Measurements from ENCODE around the gene ADAM12.
"Not testable (repeated sequence)": the region's sequence is repeated elsewhere in the genome, so short reads cannot be mapped to it uniquely, and the experiment has no call there.

Gene ADAM12

DNA sequence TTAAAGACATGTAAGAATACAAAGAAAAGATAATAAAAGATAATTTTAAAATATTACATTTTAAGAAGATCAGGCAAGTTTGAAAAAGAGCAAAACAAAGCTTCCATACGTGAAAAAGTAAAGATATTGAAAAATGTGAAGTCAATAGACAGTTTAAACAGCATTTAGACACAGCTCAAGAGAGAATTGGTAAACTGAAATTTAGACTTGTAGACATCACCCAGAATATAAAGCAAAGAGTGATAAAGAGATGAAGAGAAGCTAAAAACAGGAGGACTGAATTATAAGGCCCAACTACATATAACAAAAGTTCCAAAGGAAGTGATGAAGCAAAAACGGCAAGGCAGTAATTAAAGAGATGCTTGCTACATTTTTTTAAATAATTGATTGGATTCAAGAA is 13.8 kb downstream of the ADAM12 start:
- no peak for DNase-seq

GRCh38 chr10:126373972-126374371 is 14.3 kb downstream of the ADAM12 start:
- peak; percentile 77 for DNase-seq

DNA sequence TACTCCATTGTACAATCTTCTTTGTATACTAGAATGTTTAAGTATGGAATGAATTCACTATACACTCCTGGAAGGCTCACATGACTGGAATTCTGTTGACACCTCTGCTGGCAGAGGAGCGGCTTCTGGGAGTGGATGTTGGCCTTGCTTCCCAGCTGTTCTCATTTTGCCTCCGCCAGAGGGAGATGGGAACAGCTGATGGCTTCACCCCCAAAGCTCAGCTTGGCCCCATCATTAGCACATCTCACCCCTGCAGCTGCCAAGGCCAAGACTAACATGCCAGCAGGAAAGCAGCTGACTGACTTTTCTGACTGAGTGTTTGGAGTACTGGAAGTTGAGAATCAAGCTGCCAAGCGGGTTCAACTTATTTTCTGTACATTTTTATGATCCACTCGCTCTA is 15.1 kb downstream of the ADAM12 start:
- peak; percentile 69 for DNase-seq

- peak; percentile 95 for DNase-seq
These were observed 15.9 kb downstream of the ADAM12 start for GRCh38 chr10:126372396-126372795.

DNA sequence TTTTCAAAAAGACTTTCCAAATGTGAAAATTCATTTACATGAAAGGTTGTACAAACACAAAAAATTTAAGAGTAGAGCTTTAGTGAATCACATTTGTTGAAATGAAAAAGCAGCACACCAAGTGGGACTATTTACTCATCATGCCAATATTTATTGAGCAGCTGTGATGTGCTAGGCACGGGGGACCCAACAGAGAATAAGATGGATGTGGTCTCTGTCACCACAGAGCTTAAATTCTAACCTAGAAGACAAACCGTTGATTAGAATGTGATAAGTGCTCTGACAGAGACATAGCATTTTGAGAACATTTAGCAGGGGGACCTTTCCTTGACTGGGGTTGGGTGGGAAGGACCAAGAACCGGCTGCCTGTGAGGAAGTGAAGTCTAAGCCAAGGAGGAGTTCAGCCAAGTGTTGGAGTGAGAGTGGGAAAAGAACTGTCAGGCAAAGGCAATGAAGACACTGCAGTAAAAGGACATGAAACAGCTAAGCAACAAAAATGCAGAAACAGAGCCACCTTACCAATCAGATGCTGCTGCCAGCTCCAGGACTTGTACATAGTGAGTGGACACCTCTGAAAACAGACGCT is 19.1 kb downstream of the ADAM12 start:
- DNase-seq = no peak

DNA sequence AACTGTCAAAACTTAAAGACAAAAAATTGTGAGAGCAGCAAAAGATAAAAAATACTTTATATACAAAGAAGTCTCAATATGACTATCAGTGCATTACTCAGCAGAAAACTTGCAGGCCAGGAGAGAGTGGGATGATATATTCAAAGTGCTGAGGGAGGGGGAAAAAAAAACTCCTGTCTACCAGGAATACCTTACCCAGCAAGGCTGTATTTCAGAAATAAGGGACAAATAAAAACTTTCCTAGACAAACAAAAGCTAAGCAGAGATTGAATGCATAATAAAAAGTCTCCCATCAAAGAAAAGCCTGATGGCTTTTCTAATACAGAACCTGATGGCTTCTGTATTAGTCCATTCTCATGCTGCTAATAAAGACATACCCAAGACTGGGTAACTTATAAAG is 31.1 kb downstream of the ADAM12 start:
- no peak for DNase-seq

DNA sequence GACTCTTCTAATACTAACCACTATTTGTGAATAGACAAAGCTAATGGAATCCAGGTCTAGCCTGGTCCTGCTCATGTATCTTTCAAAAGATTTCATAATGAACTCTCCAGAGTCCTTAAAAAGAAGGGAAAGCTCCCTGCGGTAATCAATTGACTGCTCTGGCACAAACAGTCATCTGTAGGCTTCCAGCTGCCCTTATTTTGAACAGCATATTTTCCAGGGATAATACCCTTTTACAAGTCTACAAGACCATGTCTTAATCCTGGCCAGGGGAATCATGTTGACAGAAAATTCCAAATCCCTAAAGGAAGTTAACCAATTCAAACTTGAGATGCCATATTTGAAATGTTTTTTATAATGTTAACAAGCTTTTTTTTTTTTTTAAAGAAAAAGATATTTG is 34.6 kb downstream of the ADAM12 start:
- DNase-seq = peak; percentile 57

DNA sequence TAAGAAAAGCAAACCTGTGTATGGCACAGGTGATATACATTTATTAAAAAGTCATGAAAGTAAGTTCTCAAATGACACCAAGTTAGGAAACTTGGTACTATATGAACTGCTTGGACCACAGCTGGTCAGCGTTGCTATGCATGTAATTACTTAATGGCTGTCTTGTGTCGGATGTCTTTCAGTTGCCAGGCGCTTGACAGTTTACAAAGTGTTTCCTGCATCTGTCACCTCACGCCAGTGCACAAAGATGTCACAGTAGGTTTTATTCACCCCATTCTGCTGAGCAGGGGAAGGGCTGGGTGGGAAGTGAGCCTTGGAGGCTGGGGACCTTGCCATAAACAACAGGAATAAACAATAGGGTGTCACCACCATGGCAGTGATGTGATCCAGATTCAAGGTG is 35.8 kb downstream of the ADAM12 start:
- DNase-seq = peak; percentile 42

- no peak for DNase-seq
These were observed 37.3 kb downstream of the ADAM12 start for GRCh38 chr10:126351021-126351420.

DNA sequence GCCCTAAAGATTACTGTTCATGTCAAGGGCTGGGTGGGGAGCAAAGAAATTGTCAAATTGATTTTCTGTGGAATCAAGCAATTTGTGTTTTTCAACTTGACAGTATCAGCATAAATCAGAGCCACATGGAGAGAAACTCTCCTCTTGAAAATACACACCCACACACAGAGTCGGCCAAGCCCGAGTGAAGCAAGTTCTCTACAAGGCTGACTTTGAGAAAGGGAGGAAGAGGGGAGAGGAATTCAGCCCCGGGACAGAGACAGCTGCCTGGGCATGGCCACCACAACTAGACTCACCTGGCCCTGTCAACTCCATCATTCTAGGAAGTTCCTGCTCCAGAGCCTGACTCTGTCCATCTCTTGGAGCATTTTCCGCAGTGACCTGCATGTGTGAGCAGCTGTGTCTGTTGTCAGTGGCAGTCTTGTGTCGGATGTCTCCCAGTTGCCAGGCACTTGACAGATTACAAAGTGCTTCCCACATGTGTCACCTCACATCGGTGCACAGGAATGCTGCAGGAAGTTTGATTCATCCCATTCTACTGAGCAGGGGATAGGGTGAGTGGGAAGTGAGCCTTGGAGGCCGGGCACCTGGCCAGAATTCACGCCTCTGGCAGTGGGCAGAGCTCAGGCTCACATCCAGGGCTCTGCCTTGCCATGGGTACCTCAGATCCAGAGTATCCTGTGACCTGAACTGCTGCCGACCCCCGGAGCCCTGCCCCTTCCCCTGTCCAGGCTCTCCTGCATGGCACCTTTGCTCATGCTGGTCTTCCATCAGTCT is 37.9 kb downstream of the ADAM12 start:
- no peak for DNase-seq

DNA sequence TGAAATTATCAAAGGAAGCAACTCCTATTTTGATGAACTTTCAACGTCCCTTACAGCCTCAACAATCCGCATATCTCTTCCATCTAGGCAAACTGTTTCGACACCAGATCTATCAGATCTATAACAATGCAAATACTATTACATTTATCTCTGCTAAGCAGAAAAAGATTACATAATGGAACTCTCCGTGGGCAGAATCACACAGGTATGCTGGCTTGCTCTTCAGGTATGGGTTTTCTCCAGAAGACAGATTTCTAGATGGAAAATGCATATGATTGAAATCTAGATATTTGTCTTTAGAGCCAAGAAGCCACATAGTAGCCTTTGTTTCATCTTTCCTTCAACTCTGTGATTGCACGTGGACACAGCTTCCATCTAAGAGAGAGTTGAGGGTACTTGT is 38.6 kb downstream of the ADAM12 start:
- DNase-seq = no peak

DNA sequence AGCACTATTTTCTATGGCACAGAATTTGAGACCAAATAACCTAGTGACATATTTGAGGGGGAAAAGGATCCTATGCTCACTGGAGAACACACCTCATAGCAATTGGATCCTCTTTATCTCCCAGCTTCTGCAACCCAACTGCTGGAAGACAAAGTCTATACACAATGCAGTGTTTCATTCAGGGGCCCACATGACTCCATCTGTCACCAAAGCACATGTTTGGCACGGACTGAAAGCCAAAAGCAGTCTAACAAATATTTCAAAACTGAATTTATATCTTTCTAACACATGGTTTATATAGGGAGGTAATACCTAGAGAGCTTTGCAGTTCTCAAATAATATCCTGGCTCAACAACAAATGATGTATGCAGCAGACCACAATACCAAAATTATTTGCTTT is 39.2 kb downstream of the ADAM12 start:
- DNase-seq = no peak

DNA sequence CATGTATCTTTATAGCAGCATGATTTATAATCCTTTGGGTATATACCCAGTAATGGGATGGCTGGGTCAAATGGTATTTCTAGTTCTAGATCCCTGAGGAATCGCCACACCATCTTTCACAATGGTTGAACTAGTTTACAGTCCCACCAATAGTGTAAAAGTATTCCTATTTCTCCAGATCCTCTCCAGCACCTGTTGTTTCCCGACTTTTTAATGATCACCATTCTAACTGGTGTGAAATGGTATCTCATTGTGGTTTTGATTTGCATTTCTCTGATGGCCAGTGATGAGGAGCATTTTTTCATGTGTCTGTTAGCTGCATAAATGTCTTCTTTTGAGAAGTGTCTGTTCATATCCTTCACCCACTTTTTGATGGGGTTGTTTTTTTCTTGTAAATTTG is 44.8 kb downstream of the ADAM12 start:
- DNase-seq = not testable (repeated sequence)

GRCh38 chr10:126342680-126343079 is 45.6 kb downstream of the ADAM12 start:
- DNase-seq = peak; percentile 32

- no peak for DNase-seq
These were observed 46.8 kb downstream of the ADAM12 start for GRCh38 chr10:126341491-126341890.

GRCh38 chr10:126337251-126337810 is 50.9 kb downstream of the ADAM12 start:
- no peak for DNase-seq

DNA sequence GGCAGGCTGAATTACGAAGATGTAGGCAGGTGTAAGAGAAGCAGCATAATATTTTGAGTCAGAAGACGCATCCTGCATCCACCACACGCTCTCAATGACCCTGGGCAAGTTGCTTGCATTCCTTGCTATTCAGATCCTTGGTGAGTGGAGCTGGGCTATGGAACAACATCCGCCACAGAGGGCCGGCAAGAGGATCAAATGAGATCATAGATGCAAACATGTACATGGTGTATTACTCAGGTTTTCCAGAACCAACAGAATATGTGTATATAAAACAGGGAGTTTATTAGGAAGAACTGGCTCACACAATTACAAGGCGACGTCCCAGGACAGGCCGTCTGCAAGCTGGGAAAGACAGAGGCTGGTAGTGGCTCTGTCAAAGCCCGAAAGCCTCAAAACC is 51.5 kb downstream of the ADAM12 start:
- DNase-seq = no peak

DNA sequence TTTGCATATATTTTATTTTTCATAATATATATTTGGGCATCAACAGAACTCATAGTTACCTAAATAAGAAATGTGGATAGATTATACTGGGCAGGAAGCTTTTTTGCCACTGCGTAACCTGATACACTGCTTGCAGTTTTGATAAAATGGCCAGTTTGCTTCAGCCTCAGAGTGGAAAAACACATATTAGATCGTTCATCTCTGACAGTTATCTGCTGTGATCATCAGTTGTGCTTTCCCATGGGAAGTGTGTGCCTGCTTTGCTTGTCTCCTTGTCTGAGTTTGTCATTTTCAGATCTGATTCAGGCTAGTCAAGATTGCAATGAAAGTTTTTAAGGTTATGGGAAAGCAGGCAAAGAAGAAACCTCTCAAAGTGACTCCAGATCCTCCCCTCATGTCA is 54.0 kb downstream of the ADAM12 start:
- no peak for DNase-seq

- DNase-seq = peak; percentile 58
These were observed 55.7 kb downstream of the ADAM12 start for GRCh38 chr10:126332576-126332975.

DNA sequence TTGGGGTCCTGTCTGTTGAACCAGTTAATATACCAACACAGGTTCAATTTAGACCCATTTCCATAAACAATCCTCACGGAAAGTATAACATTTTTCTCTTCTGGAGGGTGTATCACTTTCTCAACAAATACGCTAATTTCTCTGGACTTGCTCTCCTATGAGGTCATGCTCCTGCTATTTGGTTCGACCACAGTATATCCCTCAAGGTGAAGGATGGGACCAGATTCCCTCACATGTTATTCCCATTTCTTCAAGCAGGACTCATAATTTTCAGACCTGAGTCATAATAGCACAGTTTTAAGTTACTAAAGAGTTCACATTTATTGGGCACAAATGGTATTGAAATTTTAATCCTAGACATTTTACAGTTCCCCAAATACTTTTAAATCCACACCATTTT is 57.2 kb downstream of the ADAM12 start:
- no peak for DNase-seq

DNA sequence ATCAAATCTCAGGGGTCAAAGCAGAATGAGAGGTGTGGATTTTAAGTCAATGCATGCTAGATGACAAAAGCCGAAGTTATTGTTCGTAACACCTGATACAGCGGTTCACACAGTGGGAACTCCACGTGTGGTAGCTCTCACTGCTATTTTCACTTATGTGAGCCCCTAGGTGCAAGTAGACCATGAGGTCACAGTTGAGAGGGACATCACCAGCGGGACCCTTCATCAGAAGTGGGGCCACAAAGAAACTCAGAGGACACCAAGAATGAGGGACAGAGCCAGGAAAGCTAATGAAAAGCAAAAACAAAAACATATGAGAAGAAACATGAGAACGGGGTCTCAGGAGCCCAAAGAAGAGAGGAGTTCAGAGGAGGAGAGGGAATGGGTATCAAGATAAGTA is 63.5 kb downstream of the ADAM12 start:
- DNase-seq = no peak

GRCh38 chr10:126321440-126321839 is 66.8 kb downstream of the ADAM12 start:
- no peak for DNase-seq

DNA sequence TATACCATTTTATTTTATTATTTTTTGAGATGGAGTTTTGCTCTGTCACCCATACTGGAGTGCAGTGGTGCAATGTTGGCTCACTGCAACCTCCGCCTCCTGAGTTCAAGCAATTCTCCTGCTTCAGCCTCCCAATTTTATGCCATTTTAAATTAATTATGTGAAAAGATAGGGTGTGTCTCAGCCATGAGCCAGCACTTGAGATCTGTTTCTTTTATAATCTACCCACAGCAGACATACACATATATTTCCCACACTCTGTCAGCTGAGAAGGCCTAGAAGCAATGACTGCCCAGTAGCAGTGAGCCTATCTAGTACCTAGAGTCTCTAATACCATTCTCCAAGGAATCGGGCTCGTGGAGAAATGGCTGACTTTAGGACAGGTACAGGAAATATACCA is 70.5 kb downstream of the ADAM12 start:
- DNase-seq = no peak

DNA sequence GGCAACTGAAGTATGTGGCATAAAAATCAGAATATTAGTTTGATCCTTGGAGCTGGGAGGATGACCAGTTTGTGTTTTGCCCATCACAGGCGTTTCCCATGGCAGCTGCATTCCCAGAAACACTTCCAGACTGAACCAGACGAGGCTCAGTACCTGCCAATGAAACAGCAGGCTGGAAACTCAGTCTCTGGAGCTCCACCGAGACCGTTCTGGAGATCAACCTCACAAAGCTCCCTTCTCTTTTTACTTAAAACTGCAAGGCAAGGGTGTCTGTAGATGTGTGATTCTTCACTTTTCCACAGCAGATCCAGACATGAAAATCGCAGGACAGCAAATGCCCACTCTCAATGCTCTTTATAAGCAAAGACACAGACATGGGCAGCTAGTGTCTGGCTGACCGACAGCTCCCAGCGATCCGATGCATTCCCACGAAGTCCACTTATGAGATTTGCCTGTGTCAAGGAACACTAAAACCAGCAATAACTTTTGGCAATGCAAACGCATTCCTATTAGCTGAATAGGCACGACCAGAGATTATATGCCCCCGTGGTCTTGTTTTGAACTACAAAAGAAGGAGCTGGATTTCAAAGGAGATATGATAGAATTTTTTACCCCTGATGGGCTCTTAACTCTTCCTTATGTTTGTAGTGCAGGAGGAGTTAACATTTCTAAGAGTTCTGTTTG is 72.6 kb downstream of the ADAM12 start:
- DNase-seq = no peak

All from NCI-H82 (cell line).